Measurements from ENCODE around the gene RFX8.

Gene RFX8

DNA sequence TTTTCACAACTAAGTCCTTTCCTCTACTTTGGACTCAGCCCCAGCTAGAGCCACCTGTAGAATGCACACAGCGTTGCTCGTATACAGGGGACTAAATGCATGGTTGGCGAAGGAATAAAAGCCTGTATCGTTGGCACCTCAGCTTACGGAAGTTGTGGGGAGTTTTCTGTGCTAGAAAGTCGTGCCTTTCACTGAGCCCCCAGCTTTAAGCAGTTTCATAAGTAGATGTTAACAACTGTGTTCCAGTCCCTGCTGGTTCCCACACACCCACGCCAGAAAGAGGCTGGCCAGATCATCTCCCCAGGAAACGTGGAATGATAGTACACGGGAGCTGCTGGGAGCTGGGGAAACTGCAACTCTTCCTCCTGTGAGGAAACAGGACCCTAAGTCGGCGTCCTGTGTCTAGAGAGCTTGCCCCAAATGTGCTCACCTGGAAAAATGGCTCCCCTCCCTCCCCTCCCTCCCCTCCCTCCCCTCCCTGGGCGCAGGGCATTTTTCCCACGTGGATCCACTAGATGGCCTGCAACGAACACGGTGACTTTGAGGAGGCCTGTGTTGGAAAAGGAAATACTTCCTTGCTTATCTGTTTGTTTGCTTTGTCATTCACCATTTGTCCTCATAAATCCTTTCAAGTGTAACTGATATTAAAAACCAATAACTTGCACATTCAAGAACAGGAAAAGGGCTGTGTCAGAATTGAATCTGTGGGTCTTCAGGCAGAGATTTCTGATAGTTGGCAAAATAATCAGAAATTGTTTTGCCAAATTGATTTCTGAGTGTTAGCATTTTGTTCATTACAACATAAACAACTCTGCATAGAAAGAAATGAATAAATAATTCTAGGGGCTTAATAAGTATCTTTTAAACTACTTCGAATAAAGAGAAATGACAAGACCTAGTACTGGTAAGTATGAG, 43.9 kb upstream of the RFX8 start:
- H3K4me1 ChIP-seq (ENCODE audit: control insufficient read depth, insufficient read depth, low read length): no peaks in the 10 kb centered on the region
- H3K27ac ChIP-seq (ENCODE audit: extremely low read depth, low read depth, low read length): no peak overlapping the region
- no peaks in the 10 kb centered on the region for H3K36me3 ChIP-seq (ENCODE audit: control insufficient read depth in 2 of 2, insufficient read depth in 1 of 2, low read length in 2 of 2)
- no peaks in the 10 kb centered on the region for H3K9me3 ChIP-seq (ENCODE audit: control insufficient read depth, insufficient read depth, low read depth, low read length)
- CTCF ChIA-PET: interaction anchor here (0.5 to 1.2 kb wide), 6 partner anchors 58 to 467 kb away, joined by 3 to 5 read pairs (median 3); no protein-coding TSS in a partner anchor
- POLR2A ChIA-PET: no interaction called here
- peak; percentile 45 for TF ChIP-seq ZNF654 (tag by site-specific recombination; IDR thresholded peaks at IDR 0.05; ENCODE audit: low read depth)
- no peak for TF ChIP-seq ZNF792 (tag by site-specific recombination; IDR thresholded peaks at IDR 0.05)
- peak; percentile 81 for TF ChIP-seq SCRT2 (tag by site-specific recombination; IDR thresholded peaks at IDR 0.05)
- H3K4me3 ChIP-seq (ENCODE audit: low read depth, low read length): no peak overlapping the region

DNA sequence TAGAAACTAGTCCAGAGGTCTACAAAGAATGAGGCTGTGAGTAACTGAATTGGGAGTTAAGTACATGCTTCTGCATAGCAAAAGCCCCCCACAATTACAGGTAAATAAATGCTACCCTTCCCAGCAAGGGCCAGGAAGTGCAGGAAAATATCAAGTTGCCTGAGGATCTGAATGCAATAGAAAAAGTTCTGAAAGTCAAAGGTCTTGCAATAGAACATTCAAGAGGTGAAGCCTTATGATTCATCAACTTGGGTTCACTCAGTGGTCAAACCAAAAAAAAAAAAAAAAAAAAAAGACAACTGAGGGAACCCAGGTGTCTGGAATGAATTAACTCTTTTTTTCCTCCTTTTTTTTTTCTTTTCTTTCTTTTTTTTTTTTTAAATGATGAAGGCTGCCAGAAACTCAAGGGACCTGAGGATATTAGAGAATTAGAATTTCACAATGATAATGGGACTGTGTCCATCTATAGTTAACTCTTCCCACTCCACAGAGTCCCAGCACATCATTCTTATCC, 42.9 kb upstream of the RFX8 start:
- no peak overlapping the region for H3K27ac ChIP-seq (ENCODE audit: extremely low read depth, low read depth, low read length)
- no peaks in the 10 kb centered on the region for H3K9me3 ChIP-seq (ENCODE audit: control insufficient read depth, insufficient read depth, low read depth, low read length)
- POLR2A ChIA-PET: no interaction called here
- CTCF ChIA-PET: interaction anchor here (0.8 to 1.2 kb wide), 4 partner anchors 99 to 319 kb away, joined by 3 to 6 read pairs (median 3); no protein-coding TSS in a partner anchor
- H3K4me1 ChIP-seq (ENCODE audit: control insufficient read depth, insufficient read depth, low read length): no peaks in the 10 kb centered on the region
- H3K36me3 ChIP-seq (ENCODE audit: control insufficient read depth in 2 of 2, insufficient read depth in 1 of 2, low read length in 2 of 2): no peaks in the 10 kb centered on the region
- TF ChIP-seq ZNF174 (tag by site-specific recombination; IDR thresholded peaks at IDR 0.05): no peak
- TF ChIP-seq ZNF157 (tag by site-specific recombination; IDR thresholded peaks at IDR 0.05): no peak
- TF ChIP-seq ZNF677 (tag by site-specific recombination; IDR thresholded peaks at IDR 0.05): no peak
- TF ChIP-seq ZNF155 (tag by site-specific recombination; IDR thresholded peaks at IDR 0.05): no peak
- no peak overlapping the region for H3K4me3 ChIP-seq (ENCODE audit: low read depth, low read length)

DNA sequence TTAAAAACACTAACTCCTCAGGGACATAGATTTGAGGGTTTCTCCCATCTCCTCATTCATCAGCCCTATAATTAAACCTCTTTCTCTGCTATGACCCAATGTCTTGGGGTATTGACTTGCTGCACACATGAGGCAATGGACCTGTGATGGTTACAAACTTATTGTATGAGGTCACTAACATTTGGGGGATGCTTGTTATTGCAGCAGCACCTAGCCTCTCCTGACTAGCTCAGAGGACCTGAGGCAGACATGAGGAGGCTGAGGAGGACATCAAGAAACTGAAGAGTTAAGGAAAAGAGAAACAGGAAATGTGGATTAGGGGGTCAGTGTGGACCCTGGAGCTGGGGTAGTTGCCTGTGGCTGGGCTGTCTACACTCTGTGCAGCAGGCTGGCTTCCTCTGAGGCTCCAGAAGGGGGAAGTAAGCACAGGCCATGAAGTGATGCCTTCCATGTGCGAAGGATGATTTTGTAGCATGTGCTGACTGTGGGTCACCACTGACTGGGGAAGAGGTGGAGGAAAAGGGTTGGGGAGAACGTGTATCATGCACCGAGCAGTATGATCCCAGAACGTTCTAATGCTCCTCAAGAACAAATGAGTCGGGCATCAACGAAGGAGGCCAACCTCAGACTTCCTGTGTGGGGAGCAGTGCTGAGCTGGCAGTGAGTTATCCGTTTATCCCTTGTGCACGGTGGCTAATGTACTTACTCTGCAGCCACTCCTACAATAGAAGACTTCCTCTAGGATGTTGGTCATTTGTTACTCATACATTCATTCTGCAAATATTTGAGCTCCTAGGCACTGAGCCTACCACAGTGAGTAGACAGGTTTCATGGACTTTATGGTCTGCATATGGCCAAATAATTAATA, 42.1 kb upstream of the RFX8 start:
- Histone ChIP-seq H3K9me3 (ENCODE audit: control insufficient read depth, insufficient read depth, low read depth, low read length) (no peaks in the 10 kb centered on the region), H3K27ac (ENCODE audit: extremely low read depth, low read depth, low read length) (no peak overlapping the region), H3K4me1 (ENCODE audit: control insufficient read depth, insufficient read depth, low read length) (no peaks in the 10 kb centered on the region), H3K36me3 (ENCODE audit: control insufficient read depth in 2 of 2, insufficient read depth in 1 of 2, low read length in 2 of 2) (no peaks in the 10 kb centered on the region), H3K4me3 (ENCODE audit: low read depth, low read length) (no peak overlapping the region)
- TF ChIP-seq ZNF37A (tag by site-specific recombination; IDR thresholded peaks at IDR 0.05) (no peak), ZNF777 (tag by site-specific recombination; IDR thresholded peaks at IDR 0.05; ENCODE audit: borderline replicate concordance) (no peak), SETDB1 (IDR thresholded peaks at IDR 0.05; ENCODE audit: insufficient read length, low read length) (peak; percentile 59), ZNF660 (tag by site-specific recombination; IDR thresholded peaks at IDR 0.05) (no peak)
- CTCF ChIA-PET: interaction anchor here (0.6 to 0.9 kb wide), 2 partner anchors 23 to 315 kb away, joined by 4 to 6 read pairs; no protein-coding TSS in a partner anchor
- POLR2A ChIA-PET: no interaction called here

DNA sequence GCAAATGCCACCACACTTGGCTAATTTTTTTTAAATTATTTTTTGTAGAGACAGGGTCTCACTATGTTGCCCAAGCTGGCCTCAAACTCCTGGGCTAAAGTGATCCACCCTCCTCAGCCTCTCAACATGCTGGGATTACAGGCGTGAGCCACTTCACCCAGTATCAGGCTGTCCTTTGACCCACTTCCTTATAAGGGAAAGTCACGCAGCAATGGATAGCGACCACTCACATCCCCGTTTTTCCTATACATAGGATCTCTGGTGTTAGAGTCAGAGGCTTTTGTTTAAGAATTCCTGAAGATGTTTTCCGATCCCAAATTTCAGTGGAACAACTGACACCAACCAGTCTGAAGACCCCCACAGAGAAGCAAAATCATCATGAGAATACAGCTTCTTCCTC, 41.4 kb upstream of the RFX8 start:
- Histone ChIP-seq H3K4me3 (ENCODE audit: low read depth, low read length) (no peak overlapping the region), H3K27ac (ENCODE audit: extremely low read depth, low read depth, low read length) (no peak overlapping the region), H3K36me3 (ENCODE audit: control insufficient read depth in 2 of 2, insufficient read depth in 1 of 2, low read length in 2 of 2) (no peaks in the 10 kb centered on the region), H3K9me3 (ENCODE audit: control insufficient read depth, insufficient read depth, low read depth, low read length) (no peaks in the 10 kb centered on the region), H3K4me1 (ENCODE audit: control insufficient read depth, insufficient read depth, low read length) (no peaks in the 10 kb centered on the region)
- ChIA-PET POLR2A (no interaction called here), CTCF (interaction anchor here (0.7 to 0.8 kb wide), 2 partner anchors 97 to 166 kb away, joined by 4 read pairs; no protein-coding TSS in a partner anchor)
- TF ChIP-seq ZNF155 (tag by site-specific recombination; IDR thresholded peaks at IDR 0.05) (no peak), SP3 (tag by site-specific recombination; IDR thresholded peaks at IDR 0.05) (no peak), ZNF175 (tag by site-specific recombination; IDR thresholded peaks at IDR 0.05) (no peak), YY2 (tag by site-specific recombination; IDR thresholded peaks at IDR 0.05) (no peak), ZNF558 (tag by site-specific recombination; IDR thresholded peaks at IDR 0.05) (no peak), SCRT2 (tag by site-specific recombination; IDR thresholded peaks at IDR 0.05) (no peak), ZNF571 (tag by site-specific recombination; IDR thresholded peaks at IDR 0.05) (no peak), ZNF132 (tag by site-specific recombination; IDR thresholded peaks at IDR 0.05; ENCODE audit: borderline replicate concordance) (no peak), ZNF530 (tag by site-specific recombination; IDR thresholded peaks at IDR 0.05; ENCODE audit: low read depth) (no peak), ZNF677 (tag by site-specific recombination; IDR thresholded peaks at IDR 0.05) (no peak), ZNF223 (tag by site-specific recombination; IDR thresholded peaks at IDR 0.05) (no peak), OSR2 (tag by site-specific recombination; IDR thresholded peaks at IDR 0.05) (no peak), ZNF792 (tag by site-specific recombination; IDR thresholded peaks at IDR 0.05) (no peak), ZNF239 (tag by site-specific recombination; IDR thresholded peaks at IDR 0.05) (no peak), ZNF169 (tag by site-specific recombination; IDR thresholded peaks at IDR 0.05) (no peak), MZF1 (tag by site-specific recombination; IDR thresholded peaks at IDR 0.05; ENCODE audit: borderline replicate concordance) (no peak), ZFP69B (tag by site-specific recombination; IDR thresholded peaks at IDR 0.05) (no peak), SALL2 (tag by site-specific recombination; IDR thresholded peaks at IDR 0.05; ENCODE audit: borderline replicate concordance) (no peak)
- TF ChIP-seq, protein P1, sequence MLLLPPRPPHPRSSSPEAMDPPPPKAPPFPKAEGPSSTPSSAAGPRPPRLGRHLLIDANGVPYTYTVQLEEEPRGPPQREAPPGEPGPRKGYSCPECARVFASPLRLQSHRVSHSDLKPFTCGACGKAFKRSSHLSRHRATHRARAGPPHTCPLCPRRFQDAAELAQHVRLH (tag by site-specific recombination; IDR thresholded peaks at IDR 0.05): no peak

Measured in HEK293 (cell line).